SIG-M5 treated with dmso at 0.1 percent for 504 hours (cell line): ENCODE data around the gene FBXO24.
A peak's percentile ranks its signal among the peaks of the same experiment; 100 is the strongest.

ENCODE experiments used
- DNase-seq: peaks from one replicate; lab custom pipeline; 2025; ENCODE audit not compliant: unreplicated experiment; lab: John Stamatoyannopoulos, UW

FBXO24 gene

DNA sequence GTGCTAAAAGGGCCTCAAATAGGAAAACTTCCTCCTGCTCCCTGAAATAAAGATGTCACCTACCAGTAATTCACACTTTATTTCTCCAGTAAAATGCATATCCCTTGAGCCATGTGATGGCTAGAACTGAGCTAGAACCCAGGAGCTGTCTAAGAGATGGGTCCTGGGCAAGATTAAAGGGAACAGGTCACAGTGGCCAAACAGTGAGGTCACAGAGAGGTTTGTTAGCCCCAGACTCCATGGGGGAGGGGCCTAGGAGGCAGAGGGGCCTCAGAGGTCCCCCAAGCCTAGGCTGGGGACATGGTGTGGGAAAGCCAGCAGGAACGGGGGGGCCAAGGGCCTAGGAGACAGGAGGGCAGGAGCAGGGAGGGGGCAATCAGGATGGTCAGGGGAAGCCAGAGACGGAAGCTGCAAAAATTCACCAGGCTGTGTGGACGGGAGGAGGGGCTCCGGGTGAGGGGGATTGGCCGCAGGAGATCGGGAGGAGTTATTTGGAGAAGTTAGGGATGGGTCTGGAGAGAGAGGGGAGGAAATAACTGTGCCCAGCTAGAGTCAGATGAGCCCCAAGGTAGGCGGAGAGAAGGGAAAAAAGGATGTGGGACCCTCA, 3.3 kb downstream of the FBXO24 start:
- no peak for DNase-seq

DNA sequence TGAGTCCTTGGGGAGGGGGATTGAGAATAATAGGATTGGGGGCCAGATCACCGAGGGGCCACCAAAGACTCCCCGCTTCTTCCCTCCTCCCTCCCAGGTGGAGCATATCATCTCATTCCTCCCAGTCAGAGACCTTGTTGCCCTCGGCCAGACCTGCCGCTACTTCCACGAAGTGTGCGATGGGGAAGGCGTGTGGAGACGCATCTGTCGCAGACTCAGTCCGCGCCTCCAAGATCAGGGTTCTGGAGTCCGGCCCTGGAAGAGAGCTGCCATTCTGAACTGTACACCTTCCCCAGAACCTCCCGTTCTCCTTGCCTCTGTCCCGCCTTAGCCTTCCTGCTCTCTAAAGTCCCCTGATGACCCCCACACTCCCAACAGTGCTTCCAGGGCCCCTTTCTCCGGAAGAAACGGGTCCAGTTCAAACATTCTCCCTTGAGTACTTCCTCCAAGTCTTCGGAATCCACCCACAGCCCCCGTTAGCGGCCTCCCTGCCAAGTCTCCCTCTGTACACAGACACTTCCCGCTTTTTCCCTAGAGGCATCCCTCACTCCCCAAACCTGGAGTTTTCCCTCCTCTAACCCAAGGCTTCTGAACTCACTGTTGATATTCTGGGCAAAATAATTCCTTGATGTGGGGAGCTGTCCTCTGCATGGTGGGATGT, 4.1 kb downstream of the FBXO24 start:
- no peak for DNase-seq

GRCh38 chr7:100591596-100591995, 5.5 kb downstream of the FBXO24 start:
- DNase-seq: no peak

DNA sequence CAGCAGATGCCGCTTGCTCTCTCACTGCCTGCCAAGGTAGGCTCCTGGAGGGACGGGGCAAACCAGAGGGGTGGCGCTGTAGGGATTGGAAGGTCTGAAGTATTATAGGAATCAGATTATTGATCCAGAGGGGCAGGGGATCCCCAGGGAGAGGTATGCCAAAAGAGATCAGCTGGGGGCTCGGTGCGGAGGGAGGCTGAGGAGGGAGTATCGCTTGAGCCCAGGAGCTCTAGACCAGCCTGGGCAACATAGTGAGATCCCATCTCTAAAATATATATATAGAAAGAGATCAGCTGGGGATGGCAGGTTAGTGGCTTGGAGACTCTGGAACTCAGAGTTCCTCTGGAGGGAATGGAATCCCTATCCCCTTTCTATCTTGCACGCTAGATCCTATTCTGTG, 9.1 kb downstream of the FBXO24 start:
- no peak for DNase-seq

GRCh38 chr7:100598425-100598824, 12.3 kb downstream of the FBXO24 start:
- DNase-seq: no peak

- no peak for DNase-seq
These were observed 14.0 kb downstream of the FBXO24 start for GRCh38 chr7:100599911-100600729.

GRCh38 chr7:100600730-100601038, 14.6 kb downstream of the FBXO24 start:
- no peak for DNase-seq

DNA sequence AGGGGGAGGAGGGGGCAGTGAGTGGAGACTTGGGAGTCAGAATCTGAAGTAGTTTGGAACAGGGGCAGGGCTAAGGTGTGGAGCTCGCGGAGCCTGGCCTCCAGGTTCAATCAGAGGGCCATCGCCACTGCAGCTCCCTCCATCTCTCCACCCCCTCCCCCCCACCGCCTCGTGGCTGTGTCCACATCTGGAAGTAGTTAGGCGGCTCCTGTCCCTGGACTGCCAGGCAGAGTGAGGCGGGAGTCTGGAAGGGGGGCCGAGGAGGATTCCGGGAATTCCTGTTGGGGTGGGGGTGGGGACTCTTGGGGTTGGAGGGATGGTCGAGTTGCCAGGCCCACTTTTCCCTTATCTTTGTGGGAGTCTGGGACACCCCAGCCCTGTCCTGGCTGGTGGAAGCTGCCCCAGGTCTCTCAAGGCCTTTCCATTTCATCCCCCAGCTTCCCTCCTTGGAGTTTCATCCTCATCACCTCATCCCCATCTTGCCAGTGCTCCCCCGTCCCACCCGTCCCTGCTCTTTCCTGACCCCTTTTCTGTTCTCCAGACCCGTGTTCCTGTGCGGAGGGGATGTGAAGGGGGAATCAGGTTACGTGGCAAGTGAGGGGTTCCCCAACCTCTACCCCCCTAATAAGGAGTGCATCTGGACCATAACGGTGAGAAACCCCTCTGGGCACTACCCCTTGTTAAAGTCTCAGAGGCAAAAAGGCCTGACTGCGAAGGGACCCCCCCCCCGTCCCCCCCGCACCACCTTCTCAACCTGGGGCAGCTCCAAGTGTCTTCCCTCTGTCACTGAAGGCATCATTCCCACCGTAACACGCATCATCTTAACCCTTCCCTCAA, 17.0 kb downstream of the FBXO24 start:
- DNase-seq: no peak

DNA sequence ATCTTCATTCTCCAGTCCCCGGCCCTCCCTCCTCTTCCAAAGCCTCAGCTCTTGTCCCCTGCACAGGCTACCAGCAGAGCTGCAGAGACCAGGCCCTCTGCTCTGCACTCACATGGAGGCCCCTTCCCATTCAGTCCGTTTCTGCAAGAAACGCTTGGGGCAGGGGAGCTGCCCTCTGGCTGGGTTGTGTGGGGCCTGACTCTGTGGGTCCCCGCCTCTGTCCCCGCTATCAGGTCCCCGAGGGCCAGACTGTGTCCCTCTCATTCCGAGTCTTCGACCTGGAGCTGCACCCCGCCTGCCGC, 17.5 kb downstream of the FBXO24 start:
- no peak for DNase-seq

GRCh38 chr7:100604028-100604975, 18.2 kb downstream of the FBXO24 start:
- DNase-seq: peak; percentile 67

DNA sequence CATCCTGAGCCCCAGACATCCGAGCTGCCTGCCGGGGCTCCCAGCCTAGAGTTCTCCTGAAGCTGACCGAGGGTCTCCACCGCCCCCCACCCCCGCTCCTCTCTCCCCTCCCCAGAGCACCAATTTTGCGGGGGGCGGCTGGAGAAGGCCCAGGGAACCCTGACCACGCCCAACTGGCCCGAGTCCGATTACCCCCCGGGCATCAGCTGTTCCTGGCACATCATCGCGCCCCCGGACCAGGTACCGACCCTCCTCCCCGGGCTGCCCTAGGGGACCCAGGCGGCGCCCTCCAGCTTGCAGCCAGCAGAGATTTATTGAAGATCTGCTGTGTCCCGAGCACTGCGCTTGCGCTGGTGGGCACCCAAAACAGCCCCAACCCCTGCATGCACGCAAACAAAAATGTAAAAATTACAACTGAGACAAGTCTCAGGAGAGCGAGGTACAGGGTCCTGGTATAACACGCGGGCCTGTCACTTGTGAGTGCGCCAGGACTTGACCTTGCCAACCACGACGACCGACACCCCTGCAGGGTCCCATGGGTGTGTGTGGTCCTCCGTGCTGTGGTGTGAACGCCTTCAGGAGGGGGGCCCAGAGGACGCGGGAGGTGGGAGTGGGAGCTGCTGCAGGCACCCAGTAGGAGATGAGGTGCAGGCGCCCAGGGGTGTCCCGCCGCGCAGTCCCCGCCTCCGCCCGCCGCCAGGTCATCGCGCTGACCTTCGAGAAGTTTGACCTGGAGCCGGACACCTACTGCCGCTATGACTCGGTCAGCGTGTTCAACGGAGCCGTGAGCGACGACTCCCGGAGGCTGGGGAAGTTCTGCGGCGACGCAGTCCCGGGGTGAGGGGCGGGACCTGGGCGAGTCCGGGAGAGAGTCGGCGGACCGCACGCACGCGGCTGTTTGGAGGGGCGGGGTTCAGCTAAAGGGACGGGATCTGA, 19.1 kb downstream of the FBXO24 start:
- DNase-seq: peak; percentile 18

- no peak for DNase-seq
These were observed 20.2 kb downstream of the FBXO24 start for GRCh38 chr7:100606313-100606712.

DNA sequence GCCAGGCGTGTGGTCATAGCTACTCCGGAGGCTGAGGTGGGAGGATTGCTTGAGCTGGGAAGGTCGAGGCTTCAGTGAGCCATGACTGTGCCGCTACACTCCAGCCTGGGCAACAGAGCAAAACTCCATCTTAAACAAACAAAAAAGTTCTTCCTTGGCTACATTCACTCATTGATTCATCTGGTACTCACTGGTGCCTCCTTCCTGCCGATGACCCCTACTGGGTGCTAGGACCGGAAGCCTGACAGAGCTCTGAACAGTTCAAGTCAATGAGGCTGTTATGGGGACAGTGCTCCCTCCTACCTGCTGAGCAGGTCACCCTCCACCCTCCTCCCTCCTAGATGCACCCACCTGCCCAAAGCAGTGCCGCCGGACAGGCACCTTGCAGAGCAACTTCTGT, 21.0 kb downstream of the FBXO24 start:
- no peak for DNase-seq

DNA sequence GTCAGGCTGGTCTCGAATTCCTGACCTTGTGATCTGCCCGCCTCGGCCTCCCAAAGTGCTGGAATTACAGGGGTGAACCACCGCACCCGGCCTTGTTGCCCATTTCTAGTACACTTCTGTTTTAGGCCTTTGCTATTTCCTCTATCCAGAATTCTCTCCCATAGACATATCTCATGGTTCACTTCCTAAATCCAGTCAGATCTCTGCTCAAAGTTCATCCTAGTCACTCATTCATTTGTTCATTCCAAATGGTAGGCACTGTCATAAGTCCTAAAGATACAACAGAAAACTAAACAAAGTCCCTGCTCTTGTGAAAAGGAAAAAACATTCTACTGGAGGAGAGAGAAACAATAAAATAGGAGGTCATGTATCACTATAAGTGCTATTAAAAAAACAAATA, 23.8 kb downstream of the FBXO24 start:
- DNase-seq: no peak

GRCh38 chr7:100611983-100612729, 26.0 kb downstream of the FBXO24 start, which contains the start of gene MOSPD3:
TSS of gene MOSPD3 (plus strand) at chr7:100612540. CDS start at chr7:100612792, 252 bp downstream.
- DNase-seq: peak; percentile 99

DNA sequence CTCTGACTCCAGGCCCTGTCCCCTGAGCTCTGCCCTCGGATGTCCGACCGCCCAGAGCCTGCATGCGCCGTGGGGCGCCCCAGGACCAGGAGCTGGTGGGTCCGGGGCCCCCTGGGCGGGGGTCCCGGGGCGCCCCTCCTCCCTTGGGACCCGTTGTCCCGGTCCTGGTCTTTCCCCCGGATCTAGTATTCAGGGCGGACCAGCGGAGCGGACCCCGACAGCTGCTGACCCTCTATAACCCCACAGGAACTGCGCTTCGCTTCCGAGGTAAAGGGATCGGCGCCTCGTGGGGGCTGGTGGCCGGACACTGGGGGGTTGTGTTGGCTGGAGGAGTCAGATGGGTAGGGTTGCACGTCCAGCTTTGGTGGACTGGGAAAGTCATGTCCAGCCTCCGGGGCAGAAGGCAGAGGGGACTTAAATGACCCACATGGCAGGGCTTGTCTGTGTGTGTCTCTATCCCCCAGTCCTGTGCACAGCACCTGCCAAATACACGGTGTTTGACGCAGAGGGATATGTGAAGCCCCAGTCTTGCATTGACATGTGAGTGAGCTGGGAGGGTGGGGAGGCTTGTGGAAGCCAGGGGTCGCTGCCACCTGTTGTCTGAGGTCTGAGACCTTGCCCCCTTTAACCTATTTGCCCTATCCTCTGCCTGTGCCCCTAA, 26.7 kb downstream of the FBXO24 start:
- no peak for DNase-seq

- peak; percentile 83 for DNase-seq
These were observed 27.5 kb downstream of the FBXO24 start for GRCh38 chr7:100613412-100614175.
